Fibroblast of villous mesenchyme (primary cell): Measurements from ENCODE around the gene AP4B1. TPM values are rescaled to one million over a fixed set of nuclear protein-coding genes. Genes with fewer than 3 reads are reported as not detected.

Source experiments
- DNase-seq: peaks from one replicate; pipeline ENCODE4 v3.0.0-alpha.2; 2010; ENCODE audit warnings: low read depth
- H3K4me3 ChIP-seq: 2 replicates; pipeline ENCODE4 v1.5.1; 2011; ENCODE audit warnings: low read depth, mild to moderate bottlenecking, low read length
- total RNA-seq: library from RNA; depleted of rRNA; stranded (reverse); fragments of >200 nt; gene quantifications from 2 replicates; pipeline ENCODE4 v1.2.3, GENCODE V29; 2012
- TF ChIP-seq, protein P1 (sequence below): IDR thresholded peaks from 2 replicates; pipeline ENCODE4 v1.5.1; 2012; ENCODE audit warnings: low read depth, mild to moderate bottlenecking, low read length; ENCODE audit not compliant: insufficient read depth

The AP4B1 gene
- total RNA-seq, 1 donor: 19.4 TPM

DNA sequence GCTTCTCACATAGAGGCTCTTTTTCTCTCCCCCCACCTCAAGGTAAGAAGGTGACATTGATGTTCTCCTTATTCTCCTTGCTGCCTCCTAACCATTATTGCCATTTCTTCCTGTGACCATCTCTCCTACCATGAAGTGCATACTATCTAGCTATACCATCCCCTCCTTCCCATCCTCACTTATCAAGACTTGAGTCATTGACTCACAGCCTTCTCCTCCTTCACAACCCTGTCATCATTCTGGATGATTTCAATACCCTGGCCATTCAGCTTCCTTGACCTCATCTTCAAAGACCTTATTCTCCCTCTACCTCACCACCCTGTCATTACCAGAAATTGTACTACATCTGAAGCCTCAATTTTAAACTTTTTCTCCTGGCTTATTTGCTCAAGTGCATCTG is 13.6 kb upstream of the AP4B1 start:
- H3K4me3 ChIP-seq: no peak overlapping the region
- TF ChIP-seq, protein P1, sequence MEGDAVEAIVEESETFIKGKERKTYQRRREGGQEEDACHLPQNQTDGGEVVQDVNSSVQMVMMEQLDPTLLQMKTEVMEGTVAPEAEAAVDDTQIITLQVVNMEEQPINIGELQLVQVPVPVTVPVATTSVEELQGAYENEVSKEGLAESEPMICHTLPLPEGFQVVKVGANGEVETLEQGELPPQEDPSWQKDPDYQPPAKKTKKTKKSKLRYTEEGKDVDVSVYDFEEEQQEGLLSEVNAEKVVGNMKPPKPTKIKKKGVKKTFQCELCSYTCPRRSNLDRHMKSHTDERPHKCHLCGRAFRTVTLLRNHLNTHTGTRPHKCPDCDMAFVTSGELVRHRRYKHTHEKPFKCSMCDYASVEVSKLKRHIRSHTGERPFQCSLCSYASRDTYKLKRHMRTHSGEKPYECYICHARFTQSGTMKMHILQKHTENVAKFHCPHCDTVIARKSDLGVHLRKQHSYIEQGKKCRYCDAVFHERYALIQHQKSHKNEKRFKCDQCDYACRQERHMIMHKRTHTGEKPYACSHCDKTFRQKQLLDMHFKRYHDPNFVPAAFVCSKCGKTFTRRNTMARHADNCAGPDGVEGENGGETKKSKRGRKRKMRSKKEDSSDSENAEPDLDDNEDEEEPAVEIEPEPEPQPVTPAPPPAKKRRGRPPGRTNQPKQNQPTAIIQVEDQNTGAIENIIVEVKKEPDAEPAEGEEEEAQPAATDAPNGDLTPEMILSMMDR: no peak
- DNase-seq: no peak

DNA sequence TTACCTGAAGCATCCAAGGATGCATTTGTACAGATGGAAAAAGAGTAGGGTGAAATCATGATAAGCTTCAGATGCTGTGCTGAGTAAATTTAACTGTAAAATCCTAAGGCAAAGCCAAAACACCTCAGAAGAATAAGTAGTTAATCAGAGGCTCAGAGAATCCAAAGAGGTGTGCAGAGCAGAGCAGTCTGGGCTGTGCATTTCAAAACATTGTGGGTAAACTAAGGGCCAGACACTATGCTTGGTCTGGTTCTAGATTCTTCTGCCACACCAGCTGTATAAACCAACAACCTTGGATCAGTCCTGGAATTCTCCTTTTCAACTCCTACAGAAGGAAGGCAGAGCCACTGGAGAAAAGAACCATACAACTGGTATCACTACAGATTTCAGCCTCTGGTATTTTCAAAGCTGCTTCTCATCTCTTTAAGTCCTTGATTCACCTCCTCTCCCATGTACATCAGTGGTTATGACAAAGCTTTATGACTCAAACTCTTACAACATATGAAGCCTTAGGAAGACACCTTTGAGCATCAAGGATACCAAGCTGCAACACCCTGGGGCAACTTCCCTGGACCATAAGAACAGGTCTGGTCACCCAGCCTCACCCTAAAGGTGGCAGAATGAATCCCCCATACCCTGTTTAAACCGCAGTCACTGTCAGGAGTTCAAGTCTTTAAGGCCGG is 12.9 kb upstream of the AP4B1 start:
- DNase-seq: peak; percentile 13
- H3K4me3 ChIP-seq: no peak overlapping the region
- TF ChIP-seq, protein P1: no peak

DNA sequence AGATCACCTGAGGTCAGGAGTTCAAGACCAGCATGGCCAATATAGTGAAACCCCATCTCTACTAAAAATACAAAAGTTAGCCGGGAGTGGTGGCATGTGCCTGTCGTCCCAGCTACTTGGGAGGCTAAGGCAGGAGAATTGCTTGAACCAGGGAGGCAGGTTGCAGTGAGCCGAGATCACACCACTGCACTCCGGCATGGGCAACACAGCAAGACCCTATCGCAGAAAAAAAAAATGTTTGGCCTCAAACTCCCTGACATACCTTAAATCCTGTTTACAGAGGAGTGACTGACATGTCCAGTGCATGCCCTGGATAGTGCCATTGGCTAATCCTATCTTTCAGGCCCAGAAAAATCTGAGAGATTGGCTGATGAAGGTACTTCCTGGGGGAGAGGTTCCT is 12.4 kb upstream of the AP4B1 start:
- TF ChIP-seq, protein P1: no peak
- no peak for DNase-seq

GRCh38 chr1:113913887-113914664 is 9.5 kb upstream of the AP4B1 start:
- H3K4me3 ChIP-seq: no peak overlapping the region
- TF ChIP-seq, protein P1: no peak
- DNase-seq: no peak

More for the DNA sequence above, 12.4 kb upstream of the AP4B1 start:
- no peak overlapping the region for H3K4me3 ChIP-seq

DNA sequence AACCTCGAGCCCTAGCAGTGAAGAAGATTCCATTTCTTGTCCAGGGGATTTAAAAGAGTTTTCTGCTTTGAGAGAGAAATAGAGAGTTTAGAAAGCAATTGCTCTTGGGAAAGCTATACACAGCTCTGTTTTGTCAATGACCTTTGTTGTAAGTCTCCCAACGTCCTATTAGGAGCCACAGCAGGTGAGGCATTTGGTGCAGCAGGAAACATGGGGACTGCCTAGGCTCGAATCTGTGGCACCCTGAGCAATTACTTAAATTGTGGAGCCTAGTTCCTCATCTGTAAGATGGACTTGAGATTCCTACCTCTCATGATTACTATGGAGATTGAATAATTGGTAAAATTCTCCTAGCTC is 8.7 kb upstream of the AP4B1 start:
- no peak overlapping the region for H3K4me3 ChIP-seq
- no peak for DNase-seq
- TF ChIP-seq, protein P1: no peak

DNA sequence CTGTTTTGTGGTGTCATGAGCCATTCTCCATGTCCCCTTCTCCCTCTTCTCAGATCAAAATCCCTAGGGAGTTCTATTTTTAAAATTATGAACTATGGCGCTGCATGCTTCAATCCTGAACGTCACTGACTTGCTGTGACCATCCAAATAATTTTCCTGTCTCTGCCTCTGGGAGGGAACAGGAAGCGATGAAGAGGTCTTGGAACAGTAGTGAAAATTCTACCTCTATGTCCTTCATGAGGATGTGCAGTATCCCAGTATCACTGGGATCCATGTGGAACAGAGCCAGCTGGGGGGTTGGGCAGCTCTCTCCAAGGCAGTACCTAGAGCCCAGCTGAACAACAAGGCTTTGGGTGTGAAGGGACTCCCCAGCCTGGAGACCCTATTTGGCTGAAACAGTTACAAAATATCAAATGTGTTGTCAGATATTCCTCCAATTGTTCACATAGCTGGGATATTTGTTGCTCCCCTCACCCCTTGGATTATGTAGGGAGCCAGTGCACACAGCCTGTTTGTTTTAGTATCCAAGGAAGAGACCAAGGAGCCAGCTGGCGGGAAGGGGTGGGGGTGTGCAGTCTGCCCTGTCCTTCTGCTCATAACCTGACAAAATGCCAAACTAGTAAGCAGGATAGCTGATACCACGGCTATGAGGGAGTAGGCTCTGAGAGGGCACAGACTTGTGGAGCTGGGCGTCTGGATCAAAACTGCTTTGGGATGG is 8.2 kb upstream of the AP4B1 start:
- H3K4me3 ChIP-seq: no peak overlapping the region
- DNase-seq: peak; percentile 66

More for the DNA sequence above, 8.2 kb upstream of the AP4B1 start:
- TF ChIP-seq, protein P1: no peak
